Activated T-cell treated with anti-CD3 and anti-CD28 coated beads for 1 hour (primary cell): ENCODE data around the gene TRIP6.

Experiments
- DNase-seq: peaks from one replicate; pipeline ENCODE4 v3.0.0-alpha.2; 2020; ENCODE audit warnings: low read depth

TRIP6 gene

DNA sequence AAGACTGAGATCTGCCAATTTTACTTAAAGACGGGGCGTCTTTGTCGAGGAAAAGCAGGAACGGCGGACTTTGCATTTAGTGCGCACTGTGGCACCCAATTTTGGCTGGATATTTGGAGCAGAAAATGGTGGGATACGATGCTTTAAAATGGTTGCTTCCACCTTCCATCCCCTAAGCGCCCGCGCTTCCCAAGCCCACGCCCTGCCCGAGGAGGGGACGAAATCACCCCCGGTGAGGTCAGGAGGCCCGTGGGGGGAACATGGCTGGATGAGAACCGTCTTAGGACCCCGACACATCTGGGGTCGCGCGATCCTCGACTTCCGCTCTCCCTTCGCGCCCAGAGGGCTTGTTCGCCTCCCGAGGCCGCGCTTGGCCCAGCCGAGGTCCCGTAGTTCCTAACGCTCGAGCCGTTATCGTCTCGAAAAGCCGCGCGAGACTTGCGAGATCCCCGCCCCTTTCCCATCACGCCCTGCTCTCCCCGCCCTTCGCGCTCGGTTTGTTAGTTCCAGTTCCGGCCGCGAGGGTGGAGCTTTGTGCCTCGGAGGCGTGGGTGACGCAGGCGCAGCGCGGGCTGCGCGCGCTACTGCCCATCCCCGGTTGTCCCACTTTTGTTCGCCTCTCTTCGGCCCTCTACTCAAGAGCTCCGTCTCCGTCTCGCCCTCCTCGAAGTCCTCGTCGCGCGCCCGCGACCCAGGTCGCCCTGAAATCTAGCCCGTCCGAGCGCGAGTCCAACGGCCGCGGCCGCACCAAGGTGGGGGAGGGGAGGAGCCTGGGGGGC is 7.6 kb downstream of the TRIP6 start, which contains the start of gene SRRT:
TSS of gene SRRT (plus strand) at position 527 of the 779 bp plus-strand sequence. CDS start 488 bp downstream, outside the sequence.
- peak; percentile 98 for DNase-seq

DNA sequence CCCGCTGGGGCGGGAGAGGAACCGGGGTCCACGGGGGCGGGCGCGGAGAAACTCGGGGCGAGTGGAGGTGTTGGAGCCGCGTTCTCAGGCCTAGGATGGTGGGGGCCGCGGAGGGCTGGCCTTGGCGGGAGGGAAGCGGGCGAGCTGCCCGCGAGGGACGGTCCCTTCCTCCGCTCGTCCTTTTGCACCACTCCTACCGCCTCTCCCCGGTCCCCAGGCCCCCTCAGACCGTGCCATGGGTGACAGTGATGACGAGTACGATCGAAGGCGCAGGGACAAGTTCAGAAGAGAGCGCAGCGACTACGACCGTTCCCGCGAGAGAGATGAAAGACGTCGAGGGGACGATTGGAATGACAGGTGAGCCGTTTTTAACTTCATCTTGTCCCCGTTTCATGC is 8.2 kb downstream of the TRIP6 start:
- no peak for DNase-seq

DNA sequence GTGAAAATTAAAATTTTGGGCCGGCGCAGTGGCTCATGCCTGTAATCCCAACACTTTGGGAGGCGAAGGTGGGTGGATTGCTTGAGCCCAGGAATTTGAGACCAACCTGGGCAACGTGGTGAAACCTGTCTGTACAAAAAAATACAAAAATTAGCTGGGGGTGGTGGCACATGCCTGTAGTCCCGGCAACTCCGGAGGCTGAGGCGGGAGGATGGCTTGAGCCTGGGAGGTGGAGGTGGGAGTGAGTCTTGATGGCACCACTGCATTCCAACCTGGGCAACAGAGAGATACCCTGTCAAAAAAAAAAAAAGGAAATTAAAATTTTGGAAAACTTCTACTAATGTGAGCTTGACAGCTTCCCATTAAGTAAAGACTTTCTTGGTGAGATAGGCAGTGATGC is 10.8 kb downstream of the TRIP6 start:
- no peak for DNase-seq

DNA sequence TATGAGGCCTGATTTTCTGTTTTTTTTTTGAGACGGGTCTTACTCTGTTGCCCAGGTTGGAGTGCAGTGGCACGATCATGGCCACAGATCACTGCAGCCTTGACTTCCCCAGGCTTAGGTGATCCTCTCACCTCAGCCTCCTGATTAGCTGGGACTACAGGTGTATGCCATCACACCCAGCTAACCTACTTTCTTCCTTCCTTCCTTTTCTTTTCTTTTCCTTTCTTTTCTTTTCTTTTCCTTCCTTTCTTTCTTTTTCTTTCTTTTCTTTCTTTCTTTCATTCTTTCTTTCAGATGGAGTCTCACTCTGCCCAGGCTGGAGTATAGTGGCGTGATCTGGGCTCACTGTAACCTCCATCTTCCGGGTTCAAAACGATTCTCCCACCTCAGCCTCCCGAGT is 11.5 kb downstream of the TRIP6 start:
- no peak for DNase-seq

DNA sequence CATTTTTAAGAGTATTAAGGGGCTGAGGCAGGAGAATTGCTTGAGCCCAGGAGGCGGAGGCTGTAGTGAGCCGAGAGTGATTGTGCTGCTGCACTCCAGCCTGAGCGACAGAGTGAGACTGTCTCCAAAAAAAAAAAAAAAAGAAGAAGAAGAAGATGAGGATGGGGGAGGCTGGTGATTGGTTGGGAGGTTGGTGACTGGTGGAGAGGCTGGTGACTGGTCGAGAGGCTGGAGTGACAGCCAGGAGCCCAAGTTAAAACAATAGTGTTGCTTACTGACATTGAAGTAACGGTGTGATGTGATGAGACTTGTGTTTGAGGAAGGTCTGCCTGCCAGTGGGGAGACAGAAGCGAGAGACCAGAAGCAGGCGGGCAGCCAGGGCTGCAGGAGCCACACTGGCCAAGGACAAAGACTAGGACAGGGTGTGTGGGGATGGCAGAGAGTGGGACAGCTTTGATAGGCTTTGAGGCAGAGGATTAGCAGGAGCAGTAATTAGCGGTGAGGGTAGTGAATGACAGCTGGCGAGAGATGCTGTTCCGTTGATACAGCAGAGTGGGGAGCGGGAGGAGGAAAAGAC is 12.6 kb downstream of the TRIP6 start:
- no peak for DNase-seq

DNA sequence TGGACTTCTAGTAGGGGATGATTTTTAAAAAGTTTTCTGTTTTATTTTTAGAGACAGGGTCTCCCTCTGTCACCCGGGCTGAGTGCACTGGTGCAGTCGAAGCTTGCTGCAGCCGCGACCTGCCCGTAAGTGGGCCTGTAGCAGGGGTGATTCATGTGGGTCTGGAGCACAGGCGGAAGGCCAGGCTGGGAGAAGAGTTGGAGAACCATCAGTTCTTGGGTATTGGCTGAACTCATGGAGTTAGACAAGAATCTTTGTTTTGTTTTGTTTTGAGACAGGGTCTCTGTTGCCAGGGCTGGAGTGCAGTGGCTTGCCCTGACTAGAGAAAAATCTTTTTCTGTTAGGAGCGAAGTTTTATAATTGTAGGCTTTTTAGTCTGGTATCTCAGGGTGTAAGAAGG is 13.5 kb downstream of the TRIP6 start:
- DNase-seq, result no peak

DNA sequence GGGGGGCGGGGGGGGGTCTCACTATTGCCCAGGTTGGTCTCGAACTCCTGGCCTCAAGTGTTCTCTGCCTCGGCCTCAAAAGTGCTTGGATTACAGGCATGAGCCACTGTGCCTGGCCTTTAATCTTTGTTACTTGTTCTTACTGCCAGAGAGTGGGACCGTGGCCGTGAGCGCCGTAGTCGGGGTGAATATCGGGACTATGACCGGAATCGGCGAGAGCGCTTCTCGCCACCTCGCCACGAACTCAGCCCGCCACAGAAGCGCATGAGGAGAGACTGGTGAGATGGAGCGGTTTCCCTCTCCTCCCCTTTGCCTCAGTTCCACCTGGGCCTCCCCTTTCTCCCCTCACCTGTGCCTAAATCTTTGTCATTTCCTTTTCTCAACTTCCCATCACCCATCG is 13.9 kb downstream of the TRIP6 start:
- no peak for DNase-seq

DNA sequence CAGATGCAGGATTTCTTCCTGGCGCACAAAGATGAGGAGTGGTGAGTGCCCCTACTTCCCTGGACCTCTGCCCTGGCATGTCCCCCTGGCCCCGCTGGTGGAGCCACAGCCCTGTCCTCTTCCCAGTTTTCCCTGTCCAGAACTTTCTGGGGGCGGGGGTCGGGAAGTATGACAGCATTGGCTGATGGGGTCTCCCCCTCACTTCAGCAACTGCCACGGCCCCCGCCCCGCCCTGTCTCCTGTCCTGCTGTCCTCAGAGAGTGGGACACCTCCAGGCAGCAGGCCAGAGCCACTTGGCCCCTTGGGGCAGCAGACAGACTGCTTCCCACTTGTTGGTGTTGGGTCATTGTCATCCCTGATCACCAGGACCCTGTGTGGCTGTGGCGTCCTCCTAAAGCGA is 15.0 kb downstream of the TRIP6 start:
- DNase-seq, result no peak

DNA sequence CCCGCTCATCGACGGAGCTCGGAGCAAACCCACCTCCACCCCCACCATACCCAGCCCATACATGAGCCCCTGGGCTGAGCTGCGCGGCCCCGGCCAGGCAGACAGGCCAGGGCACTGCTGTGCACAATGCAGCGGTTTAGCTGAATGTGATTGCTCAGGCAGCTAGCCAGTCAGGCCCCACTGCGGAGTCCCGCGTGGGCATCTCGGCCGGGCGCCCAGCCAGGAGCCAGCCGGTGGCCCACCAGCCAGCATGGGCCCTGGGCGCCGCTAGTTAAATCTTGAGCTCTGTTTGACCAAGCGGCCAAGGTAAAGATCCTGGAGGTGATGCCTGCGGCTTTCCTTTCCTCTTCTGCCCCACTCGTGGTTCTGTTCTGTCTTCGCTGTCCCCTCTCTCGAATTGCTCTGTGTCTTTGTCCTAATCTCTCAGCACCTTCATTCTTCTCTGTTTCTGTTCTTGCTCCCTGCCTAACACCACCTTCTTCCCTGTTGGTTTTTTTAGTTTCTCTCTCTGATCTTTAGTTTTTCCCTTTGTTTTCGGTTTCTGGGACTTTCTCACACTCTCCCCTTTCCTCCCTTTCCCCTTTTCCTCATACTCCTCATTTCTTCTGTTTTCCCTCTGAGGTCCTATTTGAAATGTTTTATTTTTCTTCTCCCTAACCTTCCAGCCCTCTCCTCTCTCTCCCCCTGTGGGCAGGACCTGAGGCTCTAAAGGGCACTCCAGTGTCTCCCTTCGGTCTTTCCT is 15.8 kb downstream of the TRIP6 start:
- no peak for DNase-seq

DNA sequence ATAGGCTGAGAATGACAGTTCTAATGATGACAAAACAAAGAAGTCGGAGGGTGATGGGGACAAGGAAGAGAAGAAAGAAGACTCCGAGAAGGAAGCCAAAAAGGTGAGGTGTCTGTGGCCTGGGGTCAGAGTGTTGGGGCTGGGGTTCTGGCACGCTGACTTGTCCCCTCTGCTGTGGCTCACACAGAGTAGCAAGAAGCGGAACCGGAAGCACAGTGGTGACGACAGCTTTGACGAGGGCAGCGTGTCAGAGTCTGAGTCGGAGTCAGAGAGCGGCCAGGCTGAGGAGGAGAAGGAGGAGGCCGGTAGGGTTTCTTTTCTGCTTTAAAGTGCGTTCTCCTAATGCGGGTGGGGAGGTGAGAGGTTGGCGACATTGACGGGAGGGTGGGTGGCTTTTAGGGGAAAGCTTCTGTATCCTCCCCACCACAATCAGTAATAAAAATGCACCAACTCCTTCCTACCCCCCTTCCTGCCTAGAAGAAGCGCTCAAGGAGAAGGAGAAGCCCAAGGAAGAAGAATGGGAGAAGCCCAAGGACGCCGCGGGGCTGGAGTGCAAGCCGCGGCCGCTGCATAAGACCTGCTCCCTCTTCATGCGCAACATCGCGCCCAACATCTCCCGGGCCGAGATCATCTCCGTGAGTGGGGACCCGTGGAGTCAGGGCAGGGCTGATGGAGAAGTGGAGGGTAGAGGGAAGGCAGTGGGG is 17.7 kb downstream of the TRIP6 start:
- no peak for DNase-seq

DNA sequence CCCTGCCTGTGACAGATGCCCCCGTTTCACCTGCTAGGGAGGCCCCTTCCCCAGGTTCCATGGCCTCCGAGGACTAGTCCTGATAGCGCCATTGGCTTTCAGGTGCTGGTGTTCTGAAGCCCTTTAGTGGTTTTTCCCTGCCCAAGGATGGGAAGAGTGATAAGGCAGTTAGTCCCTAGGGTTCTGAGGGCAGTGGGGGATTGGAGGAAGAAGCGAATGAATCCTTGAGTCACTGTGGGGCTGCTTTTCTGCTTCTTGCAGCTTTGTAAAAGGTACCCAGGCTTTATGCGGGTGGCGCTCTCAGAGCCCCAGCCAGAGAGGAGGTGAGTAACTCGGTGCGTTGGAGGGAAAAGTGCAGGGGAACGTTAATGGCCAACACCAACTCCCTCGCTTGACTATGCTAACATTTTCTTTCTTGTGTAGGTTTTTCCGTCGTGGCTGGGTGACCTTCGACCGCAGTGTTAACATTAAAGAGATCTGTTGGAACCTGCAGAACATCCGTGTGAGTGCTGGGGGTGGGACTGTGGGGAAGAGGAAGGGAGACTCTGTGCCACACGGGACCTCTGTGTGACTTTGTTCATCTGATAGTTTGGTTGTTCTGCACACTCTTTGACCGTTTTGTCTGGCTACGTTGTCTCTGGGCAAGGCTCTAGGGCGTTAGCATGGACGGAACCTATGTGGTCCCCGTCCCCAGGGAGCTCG is 18.4 kb downstream of the TRIP6 start:
- no peak for DNase-seq

DNA sequence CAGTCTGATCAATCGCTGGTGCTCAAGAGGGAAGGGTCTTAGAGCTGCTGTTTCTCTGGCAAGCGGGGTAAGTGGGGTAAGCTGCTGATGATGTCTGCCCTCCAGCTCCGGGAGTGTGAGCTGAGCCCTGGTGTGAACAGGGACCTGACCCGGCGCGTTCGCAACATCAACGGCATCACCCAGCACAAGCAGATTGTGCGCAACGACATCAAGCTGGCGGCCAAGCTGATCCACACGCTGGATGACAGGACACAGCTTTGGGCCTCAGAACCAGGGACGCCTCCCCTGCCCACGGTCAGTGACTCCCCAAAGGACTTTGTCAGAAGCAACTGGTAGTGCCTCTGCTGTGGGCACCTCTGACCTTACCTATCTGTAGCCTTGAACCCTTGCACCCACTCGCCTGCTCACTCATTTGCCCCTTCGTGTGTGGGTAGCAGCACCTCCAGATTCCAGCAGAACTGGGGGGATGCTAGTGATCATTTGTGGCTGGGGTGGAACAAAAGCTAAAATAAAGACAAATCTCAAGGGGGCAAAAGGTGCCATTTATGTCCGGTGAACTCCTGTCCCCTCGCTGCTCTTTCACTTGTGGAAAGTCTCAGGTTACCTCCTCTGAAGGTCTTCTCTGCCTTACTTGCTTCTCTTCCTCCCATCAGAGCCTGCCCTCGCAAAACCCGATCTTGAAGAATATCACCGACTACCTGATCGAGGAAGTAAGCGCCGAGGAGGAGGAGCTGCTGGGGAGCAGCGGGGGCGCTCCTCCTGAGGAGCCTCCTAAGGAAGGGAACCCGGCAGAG is 19.2 kb downstream of the TRIP6 start:
- DNase-seq, result no peak

DNA sequence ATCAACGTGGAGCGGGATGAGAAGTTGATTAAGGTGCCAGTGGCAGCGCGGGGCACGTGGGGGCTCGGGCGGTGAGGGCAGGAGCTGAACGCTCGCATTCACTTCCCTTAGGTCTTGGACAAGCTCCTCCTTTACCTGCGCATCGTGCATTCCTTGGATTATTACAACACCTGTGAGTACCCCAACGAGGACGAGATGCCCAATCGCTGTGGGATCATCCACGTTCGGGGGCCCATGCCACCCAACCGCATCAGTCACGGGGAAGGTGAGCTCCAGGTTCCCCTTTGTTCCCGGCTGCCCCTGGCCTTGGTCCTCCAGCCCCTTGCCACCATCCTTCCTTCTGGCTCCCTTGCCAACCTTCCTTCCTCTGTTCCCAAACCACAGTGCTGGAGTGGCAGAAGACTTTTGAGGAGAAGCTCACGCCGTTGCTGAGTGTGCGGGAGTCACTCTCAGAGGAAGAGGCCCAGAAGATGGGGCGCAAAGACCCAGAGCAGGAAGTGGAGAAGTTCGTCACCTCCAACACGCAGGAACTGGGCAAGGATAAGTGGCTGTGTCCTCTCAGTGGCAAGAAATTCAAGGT is 19.8 kb downstream of the TRIP6 start:
- no peak for DNase-seq

DNA sequence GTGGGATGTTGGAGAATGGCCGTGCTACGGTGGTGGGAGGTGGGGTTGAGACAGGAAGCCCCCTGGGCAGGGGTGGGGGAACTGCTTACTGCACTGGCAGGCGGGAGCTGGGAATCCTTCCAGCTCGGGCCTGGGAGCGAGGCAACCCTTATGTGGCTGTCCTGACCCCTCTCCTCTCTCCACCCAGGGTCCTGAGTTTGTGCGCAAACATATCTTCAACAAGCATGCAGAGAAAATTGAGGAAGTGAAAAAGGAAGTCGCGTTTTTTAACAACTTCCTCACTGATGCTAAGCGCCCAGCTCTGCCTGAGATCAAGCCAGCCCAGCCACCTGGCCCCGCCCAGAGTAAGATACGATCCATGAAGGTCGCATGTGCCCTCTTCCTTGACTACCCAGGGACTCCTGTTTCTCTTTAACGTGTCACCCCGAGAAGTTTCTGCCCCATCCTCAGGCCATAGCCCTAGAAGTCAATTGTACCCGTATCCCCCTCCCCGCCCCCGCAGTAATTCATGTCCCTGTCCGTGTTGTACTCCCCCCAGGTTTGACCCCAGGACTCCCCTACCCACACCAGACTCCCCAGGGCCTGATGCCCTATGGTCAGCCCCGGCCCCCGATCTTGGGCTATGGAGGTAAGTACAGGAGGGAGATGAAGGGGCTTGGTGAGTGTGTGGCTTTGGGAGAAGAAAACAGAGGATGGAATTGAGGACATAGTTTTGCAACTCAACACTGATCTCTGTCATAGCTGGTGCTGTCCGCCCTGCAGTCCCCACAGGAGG is 20.5 kb downstream of the TRIP6 start:
- DNase-seq, result no peak

DNA sequence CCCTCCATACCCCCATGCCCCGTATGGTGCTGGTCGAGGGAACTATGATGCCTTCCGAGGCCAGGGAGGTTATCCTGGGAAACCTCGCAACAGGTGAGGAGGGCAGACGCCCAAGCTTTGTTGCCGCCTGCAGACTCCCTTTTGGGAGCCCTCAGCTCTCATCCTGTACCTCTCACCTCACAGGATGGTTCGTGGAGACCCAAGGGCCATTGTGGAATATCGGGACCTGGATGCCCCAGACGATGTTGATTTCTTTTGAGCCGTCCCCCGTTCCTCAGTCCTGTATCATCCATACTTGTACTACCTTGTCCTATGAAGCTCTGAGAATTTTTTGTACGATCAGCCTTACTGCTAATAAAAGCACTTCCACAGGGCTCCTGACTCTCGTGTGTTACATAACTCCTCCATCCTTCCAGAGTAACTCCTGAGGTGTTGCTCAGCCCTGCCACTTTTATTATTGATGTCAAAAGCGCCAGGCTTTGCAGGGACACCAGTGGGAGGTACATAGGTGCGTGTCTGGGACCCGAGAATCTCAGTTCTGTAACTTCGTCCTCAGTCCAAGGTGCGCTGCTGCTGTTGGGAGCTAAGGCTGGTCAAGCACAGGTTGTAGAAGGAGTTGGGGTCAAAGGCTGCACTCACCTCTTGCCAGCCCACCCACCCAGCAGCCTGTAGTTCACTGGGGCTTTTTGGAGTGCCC is 21.3 kb downstream of the TRIP6 start:
- no peak for DNase-seq

DNA sequence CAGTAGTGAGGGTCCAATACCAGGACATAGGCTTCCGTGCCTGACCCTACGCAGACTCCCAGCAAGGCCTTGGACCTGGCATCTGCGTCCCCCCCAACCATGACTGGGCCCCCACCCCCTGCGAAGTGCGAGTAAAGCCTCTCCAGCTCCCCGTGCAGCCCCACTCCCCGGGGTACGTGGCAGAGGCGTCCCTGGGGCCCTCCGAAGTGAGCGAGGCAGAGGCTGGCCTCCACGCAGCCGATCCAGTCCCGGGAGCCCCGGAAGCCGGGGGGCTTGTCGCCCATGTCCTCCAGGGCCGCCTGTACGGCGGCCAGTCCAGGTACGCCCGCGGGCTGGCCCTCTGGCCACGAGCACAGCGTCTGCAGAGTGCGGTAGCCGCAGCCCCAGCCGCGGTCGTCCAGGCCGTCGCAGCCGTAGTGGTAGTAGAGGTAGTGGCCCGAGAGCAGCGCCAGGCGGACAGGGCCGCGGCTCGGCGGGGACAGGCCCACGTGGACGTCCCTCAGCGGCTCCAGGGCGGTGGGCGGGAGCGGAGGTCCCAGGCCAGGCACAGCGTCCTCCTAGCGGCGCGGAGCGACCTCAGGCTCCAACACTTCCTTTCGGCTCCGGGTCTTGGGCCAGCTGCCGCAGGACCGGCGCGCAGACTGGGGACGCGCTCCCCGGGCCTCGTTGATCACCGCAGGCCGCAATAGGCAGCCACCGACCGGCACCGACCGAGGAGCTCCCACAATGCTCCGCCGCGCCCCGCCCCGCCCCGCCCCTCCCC is 22.0 kb downstream of the TRIP6 start, which contains the start of gene UFSP1:
TSS of gene UFSP1 (minus strand) at position 728 of the 763 bp plus-strand sequence. CDS start at position 284, 444 bp downstream.
- DNase-seq, result no peak

DNA sequence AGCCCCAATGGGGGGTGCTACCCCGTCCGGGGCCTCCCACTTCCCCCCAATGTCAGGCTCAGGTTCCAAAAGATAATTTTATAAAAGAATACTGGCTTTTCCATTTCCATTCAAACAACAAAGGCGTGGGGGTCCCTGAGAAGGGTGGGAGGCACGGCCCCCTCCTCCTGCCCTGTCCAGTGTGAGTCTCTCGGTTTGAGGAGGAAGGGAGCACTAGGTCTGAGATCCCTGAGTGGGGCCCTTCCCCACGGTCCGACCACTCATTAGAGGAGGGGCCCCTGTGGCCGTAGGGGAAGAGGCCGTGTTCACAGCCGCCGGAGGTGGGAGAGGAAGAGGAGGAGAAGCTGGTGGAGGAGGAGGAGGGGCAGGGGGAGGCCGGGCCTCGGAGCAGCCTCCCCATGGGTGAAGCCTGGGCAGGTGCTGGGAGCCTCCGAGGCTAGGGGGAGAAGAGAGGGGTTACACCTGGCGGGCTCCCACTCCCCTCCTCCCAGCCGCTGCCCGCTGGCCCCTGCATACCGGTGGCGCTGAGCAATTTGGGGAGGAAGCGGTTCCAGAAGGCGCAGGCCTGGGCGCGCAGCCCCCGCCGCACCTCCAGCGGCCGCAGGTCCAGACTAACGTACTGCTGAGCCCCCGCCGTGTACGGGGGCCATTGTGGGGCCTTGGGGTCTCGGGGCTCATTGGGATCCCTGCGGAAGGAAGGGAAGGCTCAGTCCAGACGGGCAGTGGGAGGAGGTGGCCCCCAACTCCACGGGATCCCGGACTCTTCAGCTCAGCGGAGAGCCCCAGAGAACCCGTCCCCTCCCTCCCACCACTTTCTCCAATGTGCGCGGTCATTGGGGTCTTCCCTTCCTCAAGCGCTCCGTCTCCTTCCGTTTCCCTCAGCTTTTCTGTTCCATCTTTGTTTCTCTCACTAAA is 23.7 kb downstream of the TRIP6 start:
- DNase-seq, result no peak
